Neural crest cell (in vitro differentiated cells): ENCODE results near the gene KIAA1191. TPM values are rescaled to one million over a fixed set of nuclear protein-coding genes. Genes with fewer than 3 reads are reported as not detected.
"Not testable (repeated sequence)": the region's sequence is repeated elsewhere in the genome, so short reads cannot be mapped to it uniquely, and the experiment has no call there.

ENCODE experiments used
- DNase-seq: peaks from one replicate; pipeline ENCODE4 v3.0.0; 2021; ENCODE audit warnings: low read depth, mixed read lengths, low spot score
- H3K27ac Mint-ChIP-seq: one replicate; pipeline ENCODE4 v1.8.0; 2021; ENCODE audit warnings: mild to moderate bottlenecking, mixed read lengths; ENCODE audit not compliant: unreplicated experiment
- H3K27me3 Mint-ChIP-seq: 2 replicates; pipeline ENCODE4 v1.8.0; 2021; ENCODE audit warnings: low read depth, mild to moderate bottlenecking, mixed read lengths
- H3K36me3 Mint-ChIP-seq: 2 replicates; pipeline ENCODE4 v1.8.0; 2021; ENCODE audit warnings: low read depth, mild to moderate bottlenecking, mixed read lengths
- H3K4me1 Mint-ChIP-seq: 2 replicates; pipeline ENCODE4 v1.8.0; 2021; ENCODE audit warnings: mixed read lengths
- H3K4me3 Mint-ChIP-seq: one replicate; pipeline ENCODE4 v1.8.0; 2021; ENCODE audit warnings: mild to moderate bottlenecking, mixed read lengths
- H3K9me3 Mint-ChIP-seq: 2 replicates; pipeline ENCODE4 v1.8.0; 2021; ENCODE audit warnings: mixed read lengths
- CTCF ChIP-seq: fragments of 200-600 bp; sonication (generic); conservative IDR thresholded peaks from 2 replicates; pipeline ENCODE4 v1.5.0; 2021; ENCODE audit warnings: antibody characterized with exemption, mild to moderate bottlenecking
- total RNA-seq: library from RNA; stranded (reverse); gene quantifications from 2 replicates; pipeline ENCODE4 v1.2.1, GENCODE V29; 2021

Gene KIAA1191
- total RNA-seq, 1 donor from 2014 or later = 112 TPM

GRCh38 chr5:176337913-176338312 lies 23.7 kb downstream of the KIAA1191 start:
- no peaks in the 10 kb centered on the region for H3K27me3 Mint-ChIP-seq
- H3K9me3 Mint-ChIP-seq = no peaks in the 10 kb centered on the region
- peaks cover 24% of the 10 kb centered on the region for H3K36me3 Mint-ChIP-seq
- H3K27ac Mint-ChIP-seq = peak overlapping the region; percentile 39
- H3K4me1 Mint-ChIP-seq = no peaks in the 10 kb centered on the region
- no peak for DNase-seq
- H3K4me3 Mint-ChIP-seq = no peak overlapping the region
- no peak for TF ChIP-seq CTCF

GRCh38 chr5:176334031-176334770 lies 27.4 kb downstream of the KIAA1191 start:
- no peaks in the 10 kb centered on the region for H3K27me3 Mint-ChIP-seq
- DNase-seq = no peak
- no peak overlapping the region for H3K27ac Mint-ChIP-seq
- H3K4me3 Mint-ChIP-seq = no peak overlapping the region
- no peaks in the 10 kb centered on the region for H3K9me3 Mint-ChIP-seq
- TF ChIP-seq CTCF = no peak
- H3K4me1 Mint-ChIP-seq = no peaks in the 10 kb centered on the region
- H3K36me3 Mint-ChIP-seq = peaks cover 12% of the 10 kb centered on the region

- peaks cover 8% of the 10 kb centered on the region for H3K36me3 Mint-ChIP-seq
- H3K27ac Mint-ChIP-seq = no peak overlapping the region
- H3K4me3 Mint-ChIP-seq = no peak overlapping the region
- H3K27me3 Mint-ChIP-seq = no peaks in the 10 kb centered on the region
- no peaks in the 10 kb centered on the region for H3K4me1 Mint-ChIP-seq
- TF ChIP-seq CTCF = no peak
- H3K9me3 Mint-ChIP-seq = no peaks in the 10 kb centered on the region
- DNase-seq = no peak
These were observed 41.0 kb downstream of the KIAA1191 start for GRCh38 chr5:176320577-176320976.

GRCh38 chr5:176319827-176320554 lies 41.6 kb downstream of the KIAA1191 start:
- H3K36me3 Mint-ChIP-seq = peaks cover 13% of the 10 kb centered on the region
- TF ChIP-seq CTCF = peak; percentile 33
- H3K27me3 Mint-ChIP-seq = no peaks in the 10 kb centered on the region
- H3K9me3 Mint-ChIP-seq = no peaks in the 10 kb centered on the region
- H3K4me3 Mint-ChIP-seq = no peak overlapping the region
- DNase-seq = no peak
- H3K27ac Mint-ChIP-seq = no peak overlapping the region
- no peaks in the 10 kb centered on the region for H3K4me1 Mint-ChIP-seq

- no peak for TF ChIP-seq CTCF
- Mint-ChIP-seq H3K27ac (no peak overlapping the region), H3K4me3 (no peak overlapping the region), H3K27me3 (no peaks in the 10 kb centered on the region), H3K4me1 (no peaks in the 10 kb centered on the region), H3K9me3 (no peaks in the 10 kb centered on the region), H3K36me3 (peaks cover 16% of the 10 kb centered on the region)
- no peak for DNase-seq
These were observed 43.8 kb downstream of the KIAA1191 start for GRCh38 chr5:176317534-176318374.

GRCh38 chr5:176305356-176305755 lies 56.2 kb downstream of the KIAA1191 start:
- Mint-ChIP-seq H3K36me3 (peaks cover 51% of the 10 kb centered on the region), H3K9me3 (peaks cover 11% of the 10 kb centered on the region)
- H3K4me1 Mint-ChIP-seq, H3K27me3 Mint-ChIP-seq, H3K4me3 Mint-ChIP-seq, H3K27ac Mint-ChIP-seq, DNase-seq: not testable (repeated sequence)
